K562 (cell line): ENCODE measurements around the gene SH3BP2. TPM values are rescaled to one million over a fixed set of nuclear protein-coding genes. Genes with fewer than 3 reads are reported as not detected.

Experiments used
- ELF1 ChIP-seq: fragments of 200-800 bp; sonication (Bioruptor generic); IDR thresholded peaks from 2 replicates; pipeline ENCODE4 v1.6.1; 2016; ENCODE audit warnings: missing genetic modification characterization, missing compliant biosample characterization
- HNRNPUL1 ChIP-seq: fragments of 200-400 bp; formaldehyde crosslinking; IDR thresholded peaks from 2 replicates; pipeline ENCODE4 v1.6.1; 2017; ENCODE audit warnings: low read length
- ID3 ChIP-seq, 2 experiments: fragments of 250-450 bp in 1 of 2; fragments of 450-650 bp in 1 of 2; sonication (Bioruptor Pico) in 1 of 2; IDR thresholded peaks; 2 replicates each; pipeline versions ENCODE4 v1.6.1 to v1.8.0; 2016 to 2021; ENCODE audit warnings: mild to moderate bottlenecking in 2 of 2, moderate library complexity in 2 of 2, missing compliant biosample characterization in 1 of 2, missing genetic modification characterization in 1 of 2
- NELFE ChIP-seq: IDR thresholded peaks from 2 replicates; pipeline ENCODE4 v1.6.1; 2011; ENCODE audit warnings: mild to moderate bottlenecking; ENCODE audit not compliant: insufficient read depth, insufficient read length
- RNF219 ChIP-seq: fragments of 250-450 bp; sonication (Bioruptor Pico); IDR thresholded peaks from 2 replicates; pipeline ENCODE4 v1.5.0; 2022; ENCODE audit warnings: mild to moderate bottlenecking
- SMC3 ChIP-seq: conservative IDR thresholded peaks from 2 replicates; pipeline ENCODE4 v1.6.1; 2011; ENCODE audit warnings: low read depth, low read length, improper control_type of control experiment; ENCODE audit not compliant: insufficient read depth
- THRB ChIP-seq: fragments of 450-650 bp; formaldehyde crosslinking; conservative IDR thresholded peaks from 2 replicates; pipeline ENCODE4 v1.4.0; 2022; ENCODE audit warnings: mild to moderate bottlenecking, missing genetic modification characterization
- UBTF ChIP-seq, 2 experiments: IDR thresholded peaks; 2 replicates each; pipeline ENCODE4 v1.6.1; 2012; ENCODE audit warnings: improper control_type of control experiment in 2 of 2, low read depth in 2 of 2, low read length in 2 of 2, borderline replicate concordance in 1 of 2
- ZMIZ1 ChIP-seq, 2 experiments: fragments of 150-350 bp in 1 of 2; IDR thresholded peaks; 2 replicates each; pipeline ENCODE4 v1.6.1; 2012 to 2016; ENCODE audit warnings: low read depth in 2 of 2, low read length in 2 of 2, mild to moderate bottlenecking in 1 of 2, moderate library complexity in 1 of 2
- ZNF140 ChIP-seq: fragments of 250-450 bp; sonication (Bioruptor Pico); IDR thresholded peaks from 2 replicates; pipeline ENCODE4 v1.8.0; 2021; ENCODE audit warnings: moderate library complexity, mild to moderate bottlenecking, inconsistent platforms
- ZNF518B ChIP-seq: fragments of 250-450 bp; sonication (Bioruptor Pico); IDR thresholded peaks from 2 replicates; pipeline ENCODE4 v1.5.0; 2021; ENCODE audit warnings: mild to moderate bottlenecking, moderate library complexity
- polyA plus RNA-seq, 8 experiments: library from polyadenylated mRNA; depleted of rRNA in 4 of 8; stranded (reverse) in 5 of 8; unstranded in 3 of 8; fragments of >200 nt; fragmentation: Nextera tagmentation in 2 of 8; fragmentation: Illumina TruSeq in 1 of 8; extraction: Ambion mirVana in 2 of 8; extraction: Trizol in 1 of 8; gene quantifications; 2 replicates each; pipeline versions ENCODE4 v1.2.1 to v1.2.3, GENCODE V29; 2011 to 2014; ENCODE audit warnings: inconsistent platforms in 1 of 8, missing spikeins in 1 of 8
- total RNA-seq, 7 experiments: library from RNA; depleted of rRNA in 6 of 7; stranded (reverse); fragments of >200 nt in 6 of 7; fragmentation: Illumina TruSeq in 2 of 7; extraction: Trizol in 2 of 7; gene quantifications; 2 replicates each; pipeline versions ENCODE4 v1.2.1 to v1.2.3, GENCODE V29; 2011 to 2021; ENCODE audit warnings: low replicate concordance in 1 of 7

Gene SH3BP2
- total and polyA plus RNA-seq, 9 of the 15 experiments (the other 6 are each of a cell fraction or from before 2014, with no cell fraction given) = 0.34 to 16.0 (median 5.1) TPM

GRCh38 chr4:2867758-2868491 is 75.0 kb downstream of the SH3BP2 start (continued):
- TF ChIP-seq ID3 (CRISPR knock-in tag; IDR thresholded peaks at IDR 0.05) = no peak
- peak; percentile 54; the same call in 1 of the 2 replicates for TF ChIP-seq ID3 (tag; IDR thresholded peaks at IDR 0.05)
- TF ChIP-seq SMC3 = no peak
- peak in 1 of 2 experiments; percentile 86; a peak in 2 of 4 replicates for TF ChIP-seq ZMIZ1 (IDR thresholded peaks at IDR 0.05; ENCODE audit: low read depth in 2 of 2, low read length in 2 of 2)
- TF ChIP-seq THRB (CRISPR knock-in tag) = no peak
- TF ChIP-seq RNF219 (CRISPR knock-in tag) = no peak
- no peak for TF ChIP-seq ZNF140
- TF ChIP-seq UBTF (IDR thresholded peaks at IDR 0.05; ENCODE audit: borderline replicate concordance in 1 of 2, low read depth in 2 of 2, low read length in 2 of 2) = no peak
- TF ChIP-seq HNRNPUL1 = no peak
- no peak for TF ChIP-seq NELFE
- TF ChIP-seq ZNF518B (CRISPR knock-in tag) = no peak
- no peak for TF ChIP-seq ELF1 (tag)
